Measurements from ENCODE around the gene COBL.

COBL gene

DNA sequence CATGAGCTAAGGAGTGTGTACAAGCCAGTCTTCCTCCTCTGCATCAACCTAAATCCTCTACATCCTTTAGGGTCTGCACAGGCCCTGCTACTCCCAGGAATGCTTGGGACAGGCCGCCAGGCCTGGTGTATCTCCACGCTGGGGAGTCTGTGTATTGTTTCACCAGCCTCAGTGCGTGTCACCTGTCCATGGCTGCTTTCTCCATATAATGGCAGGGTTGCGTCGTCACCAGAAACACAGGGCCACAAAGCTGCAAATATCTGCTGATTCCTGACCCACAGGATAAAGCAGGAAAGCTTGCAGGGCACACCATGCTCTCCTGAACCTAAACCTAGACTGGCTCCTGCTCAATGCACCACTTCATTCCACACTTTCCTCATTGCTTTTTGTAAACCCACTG lies 45.6 kb downstream of the COBL start:
- DNase-seq (ENCODE audit: low read depth), result no peak
- TF ChIP-seq, protein P1, sequence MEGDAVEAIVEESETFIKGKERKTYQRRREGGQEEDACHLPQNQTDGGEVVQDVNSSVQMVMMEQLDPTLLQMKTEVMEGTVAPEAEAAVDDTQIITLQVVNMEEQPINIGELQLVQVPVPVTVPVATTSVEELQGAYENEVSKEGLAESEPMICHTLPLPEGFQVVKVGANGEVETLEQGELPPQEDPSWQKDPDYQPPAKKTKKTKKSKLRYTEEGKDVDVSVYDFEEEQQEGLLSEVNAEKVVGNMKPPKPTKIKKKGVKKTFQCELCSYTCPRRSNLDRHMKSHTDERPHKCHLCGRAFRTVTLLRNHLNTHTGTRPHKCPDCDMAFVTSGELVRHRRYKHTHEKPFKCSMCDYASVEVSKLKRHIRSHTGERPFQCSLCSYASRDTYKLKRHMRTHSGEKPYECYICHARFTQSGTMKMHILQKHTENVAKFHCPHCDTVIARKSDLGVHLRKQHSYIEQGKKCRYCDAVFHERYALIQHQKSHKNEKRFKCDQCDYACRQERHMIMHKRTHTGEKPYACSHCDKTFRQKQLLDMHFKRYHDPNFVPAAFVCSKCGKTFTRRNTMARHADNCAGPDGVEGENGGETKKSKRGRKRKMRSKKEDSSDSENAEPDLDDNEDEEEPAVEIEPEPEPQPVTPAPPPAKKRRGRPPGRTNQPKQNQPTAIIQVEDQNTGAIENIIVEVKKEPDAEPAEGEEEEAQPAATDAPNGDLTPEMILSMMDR (IDR thresholded peaks at IDR 0.05; ENCODE audit: insufficient read depth, low read depth, low read length, missing control alignments), result no peak
- H3K4me3 ChIP-seq (ENCODE audit: low read length), result no peak overlapping the region

DNA sequence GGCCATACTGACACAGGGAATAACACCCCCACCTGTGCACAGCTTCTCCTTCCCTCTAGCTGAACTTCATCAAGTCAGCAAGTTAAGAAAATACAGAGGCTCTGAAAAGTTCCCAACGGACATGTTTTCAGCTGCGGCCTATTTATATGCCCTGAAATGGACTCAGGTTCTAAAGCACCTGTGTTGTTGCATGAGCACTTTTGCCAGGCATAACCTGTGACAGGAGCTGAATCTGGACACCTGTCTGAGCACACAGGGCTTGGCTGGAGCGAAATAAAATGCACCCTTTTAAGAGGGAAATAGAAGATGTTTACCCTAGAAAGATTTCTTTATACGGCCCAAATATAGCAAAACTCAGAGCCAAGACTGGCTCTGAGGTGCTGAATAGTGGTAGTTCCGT lies 46.7 kb downstream of the COBL start:
- no peak overlapping the region for H3K4me3 ChIP-seq (ENCODE audit: low read length)
- no peak for DNase-seq (ENCODE audit: low read depth)
- TF ChIP-seq, protein P1 (IDR thresholded peaks at IDR 0.05; ENCODE audit: insufficient read depth, low read depth, low read length, missing control alignments), result no peak

DNA sequence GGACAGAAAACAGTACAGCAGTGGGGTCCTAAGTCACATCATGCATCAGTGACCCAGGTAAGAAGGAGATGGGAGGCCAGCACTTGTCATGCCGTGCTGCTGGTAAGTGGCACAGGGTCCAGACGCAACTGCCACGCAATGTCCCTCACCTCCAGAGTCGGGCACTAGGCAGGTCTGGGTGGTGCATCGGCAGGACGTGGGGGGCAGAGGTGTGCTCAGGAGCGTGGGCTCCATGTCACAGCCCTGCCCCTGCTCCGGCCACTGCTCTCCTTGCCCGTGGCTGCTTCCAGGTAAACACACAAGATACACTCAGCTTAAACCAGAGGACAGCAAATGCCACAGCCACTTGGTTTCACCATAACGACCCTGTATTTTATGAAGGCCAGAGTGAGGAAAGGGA lies 47.3 kb downstream of the COBL start:
- TF ChIP-seq, protein P1 (IDR thresholded peaks at IDR 0.05; ENCODE audit: insufficient read depth, low read depth, low read length, missing control alignments), result no peak
- H3K4me3 ChIP-seq (ENCODE audit: low read length), result no peak overlapping the region
- no peak for DNase-seq (ENCODE audit: low read depth)

DNA sequence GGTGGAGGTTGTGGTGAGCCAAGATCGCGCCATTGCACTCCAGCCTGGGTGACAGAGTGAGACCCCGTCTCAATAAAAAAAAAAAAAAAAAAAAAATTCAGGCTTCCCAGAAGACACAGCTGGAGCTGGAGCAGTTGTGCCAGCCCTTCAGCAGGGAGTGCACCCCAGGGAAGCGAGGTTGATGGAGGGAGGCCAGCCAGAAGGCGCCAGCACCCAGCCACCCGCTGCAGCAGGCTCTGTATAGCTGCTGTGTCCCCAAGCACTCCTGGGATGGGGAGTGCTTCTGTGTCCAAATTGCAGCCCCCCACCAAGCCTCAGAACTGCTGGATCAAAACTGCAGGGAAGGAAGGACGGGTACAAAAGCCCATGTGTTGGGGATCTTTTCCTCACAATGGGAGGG lies 47.8 kb downstream of the COBL start:
- TF ChIP-seq, protein P1 (IDR thresholded peaks at IDR 0.05; ENCODE audit: insufficient read depth, low read depth, low read length, missing control alignments), result no peak
- H3K4me3 ChIP-seq (ENCODE audit: low read length), result no peak overlapping the region
- DNase-seq (ENCODE audit: low read depth), result no peak

DNA sequence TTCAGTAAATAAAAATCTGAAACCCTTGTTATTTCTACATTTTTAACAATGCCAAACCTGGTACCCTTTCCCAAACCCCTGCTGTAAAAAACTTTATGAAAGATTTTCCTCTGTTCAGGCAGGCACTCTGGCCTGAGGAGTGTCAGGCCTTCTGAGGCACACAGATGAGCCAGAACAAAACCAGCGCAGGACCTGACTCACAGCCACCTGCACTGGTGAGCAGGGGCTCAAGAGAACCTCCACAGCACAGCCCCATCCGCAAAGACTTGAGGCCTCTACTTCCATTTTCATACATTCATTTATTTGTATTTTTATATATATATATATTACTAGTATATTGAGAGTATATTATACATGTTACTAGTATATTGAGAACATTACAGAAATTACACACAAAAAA lies 49.4 kb downstream of the COBL start:
- no peak overlapping the region for H3K4me3 ChIP-seq (ENCODE audit: low read length)
- no peak for DNase-seq (ENCODE audit: low read depth)
- TF ChIP-seq, protein P1 (IDR thresholded peaks at IDR 0.05; ENCODE audit: insufficient read depth, low read depth, low read length, missing control alignments), result no peak

DNA sequence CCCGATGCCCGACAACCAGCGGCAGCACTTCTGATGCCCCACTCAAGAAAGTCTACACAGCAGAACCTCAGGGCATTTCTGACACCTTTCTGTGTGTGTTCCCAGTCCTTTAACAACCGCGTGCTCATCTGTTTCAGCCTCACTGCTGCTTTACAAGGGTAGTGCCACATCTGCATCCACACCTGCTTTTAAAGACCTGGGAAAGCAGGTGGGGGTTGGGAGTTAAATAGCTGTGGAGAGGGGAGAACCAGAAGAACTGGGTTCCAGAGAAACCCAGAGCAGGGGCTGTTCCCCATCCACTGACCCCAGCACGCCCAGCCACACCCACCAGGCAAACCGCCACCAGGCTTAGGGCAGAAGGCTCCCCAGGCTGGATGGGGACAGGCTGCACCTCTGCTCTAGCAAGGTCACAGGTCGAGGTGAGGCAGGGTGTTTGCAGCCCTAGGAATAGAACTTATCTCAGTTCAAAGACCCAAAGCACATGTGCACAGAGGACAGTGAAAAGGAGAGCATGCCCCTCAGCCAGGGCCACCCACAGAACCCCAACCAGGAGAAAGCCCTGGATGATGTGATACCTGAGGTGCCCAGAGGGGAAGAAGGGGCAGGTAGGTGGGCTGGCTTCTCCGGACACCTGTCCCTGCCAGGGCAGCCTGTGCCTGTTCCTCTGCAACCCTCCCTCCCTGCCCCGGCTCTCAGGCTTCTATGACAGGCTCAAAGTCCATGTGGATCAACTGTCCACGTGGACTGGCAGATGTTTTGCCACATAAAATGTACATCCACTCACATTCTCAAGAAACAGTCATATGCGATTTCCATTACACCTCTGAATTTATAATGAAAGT lies 51.3 kb downstream of the COBL start:
- TF ChIP-seq, protein P1 (IDR thresholded peaks at IDR 0.05; ENCODE audit: insufficient read depth, low read depth, low read length, missing control alignments), result no peak
- H3K4me3 ChIP-seq (ENCODE audit: low read length), result no peak overlapping the region
- DNase-seq (ENCODE audit: low read depth), result no peak
